Activated effector memory CD4-positive, alpha-beta T cell treated with anti-CD3 and anti-CD28 coated beads, Interleukin-2, amount 50 U/mL, for 16 hours (primary cell): ENCODE data around the gene SIRPB2.
"Not testable (repeated sequence)": the region's sequence is repeated elsewhere in the genome, so short reads cannot be mapped to it uniquely, and the experiment has no call there.

Experiments used
- DNase-seq: peaks from one replicate; pipeline ENCODE4 v3.0.0-alpha.2; 2020

Gene SIRPB2

DNA sequence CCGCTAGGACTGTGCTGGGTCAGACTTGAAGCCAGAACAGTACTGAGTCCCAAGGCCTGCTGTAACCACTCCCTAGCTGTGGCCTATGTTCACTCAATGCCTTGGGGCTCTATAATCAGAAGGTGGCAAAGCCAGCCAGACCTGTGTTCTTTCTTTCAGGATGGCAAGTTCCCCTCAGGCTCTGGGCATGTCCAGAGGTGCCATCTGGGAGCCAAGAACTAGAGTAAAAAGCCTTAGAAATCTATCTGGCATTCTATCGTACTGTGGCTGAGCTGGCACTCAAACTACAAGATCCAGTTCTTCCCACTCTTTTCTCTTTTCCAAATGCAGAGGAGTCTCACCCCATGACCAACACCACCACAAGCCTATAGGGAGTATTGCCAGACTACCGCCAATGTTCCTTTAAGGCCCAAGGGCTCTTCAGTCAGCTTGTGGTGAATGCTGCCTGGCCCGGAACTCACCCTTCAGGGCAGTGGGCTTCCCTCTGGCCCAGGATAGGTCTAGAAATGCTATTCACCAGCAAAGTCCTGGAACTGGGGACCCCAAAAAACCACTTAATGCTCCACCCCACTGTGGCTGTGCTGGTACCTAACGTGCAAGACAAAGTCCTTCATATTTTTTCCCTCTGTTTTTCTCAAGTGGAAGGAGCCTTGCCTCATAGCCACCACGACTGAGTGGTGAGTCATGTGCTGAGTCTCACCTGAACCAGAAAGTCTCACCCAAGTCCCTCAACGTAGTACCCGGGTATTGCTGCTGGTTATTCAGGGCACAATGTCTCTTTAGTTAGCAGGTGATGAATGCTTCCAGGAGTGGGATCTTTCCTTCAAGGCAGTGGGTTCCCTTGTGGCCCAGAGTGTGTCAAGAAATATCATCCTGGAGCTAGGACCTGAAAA lies 8.6 kb upstream of the SIRPB2 start:
- DNase-seq = no peak

DNA sequence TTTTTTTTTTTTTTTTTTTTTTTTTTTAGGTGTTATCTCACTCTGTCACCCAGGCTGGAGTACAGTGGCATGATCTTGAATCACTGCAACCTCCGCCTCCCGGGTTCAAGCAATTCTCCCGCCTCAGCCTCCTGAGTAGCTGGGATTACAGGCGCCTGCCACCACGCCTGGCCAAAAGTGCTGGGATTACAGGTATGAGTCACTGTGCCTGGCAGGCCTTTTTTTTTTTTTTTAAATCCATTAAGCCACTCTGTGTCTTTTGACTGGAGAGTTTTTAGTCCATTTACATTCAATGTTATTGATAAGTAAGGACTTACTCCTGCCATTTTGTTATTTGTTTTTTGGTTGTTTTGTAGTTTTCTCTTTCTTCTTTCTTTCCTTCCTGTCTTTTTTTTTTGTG lies 6.2 kb upstream of the SIRPB2 start:
- not testable (repeated sequence) for DNase-seq

GRCh38 chr20:1496930-1497329 lies 5.7 kb upstream of the SIRPB2 start:
- DNase-seq = no peak

- DNase-seq = no peak
Observed at GRCh38 chr20:1494436-1494835, 3.2 kb upstream of the SIRPB2 start.

GRCh38 chr20:1493536-1493935 lies 2.3 kb upstream of the SIRPB2 start:
- no peak for DNase-seq

GRCh38 chr20:1491860-1492642 lies 831 bp upstream of the SIRPB2 start:
- DNase-seq = no peak

GRCh38 chr20:1490643-1491195 lies 501 bp downstream of the SIRPB2 start:
- DNase-seq = no peak

DNA sequence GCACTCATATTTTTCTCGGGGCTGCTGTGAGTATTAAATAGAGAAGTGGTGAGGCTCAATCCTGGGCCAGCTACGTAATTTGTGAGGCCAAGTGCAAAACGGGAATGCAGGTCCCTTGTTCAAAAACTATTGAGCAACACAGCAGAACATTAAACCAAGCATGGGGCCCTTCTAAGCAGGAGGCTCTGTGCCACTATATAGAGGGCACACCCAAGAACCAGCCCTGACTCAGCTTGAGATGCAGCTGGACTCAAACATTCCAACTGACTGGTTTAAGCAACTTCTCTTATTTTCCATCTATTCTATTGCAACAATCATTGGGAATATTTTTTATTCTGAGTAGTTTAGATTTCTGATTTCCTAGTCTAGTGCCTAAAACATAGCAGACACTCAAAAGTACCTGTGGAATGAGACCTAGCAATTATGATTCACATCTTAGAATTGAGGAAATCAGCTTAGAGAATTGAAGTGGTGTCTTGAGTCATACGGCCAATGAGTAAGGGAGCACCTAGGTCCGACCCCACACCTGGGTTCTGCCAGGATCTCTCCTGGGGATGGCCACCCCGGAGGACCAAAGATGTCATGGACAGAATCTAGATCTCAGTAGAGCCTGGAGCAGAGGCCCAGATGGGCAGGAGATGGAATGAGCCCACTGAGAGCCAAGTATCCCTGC lies 1.3 kb downstream of the SIRPB2 start:
- DNase-seq = no peak

GRCh38 chr20:1489325-1489724 lies 1.9 kb downstream of the SIRPB2 start:
- no peak for DNase-seq

GRCh38 chr20:1486566-1486965 lies 4.7 kb downstream of the SIRPB2 start:
- no peak for DNase-seq

- DNase-seq = no peak
Observed at GRCh38 chr20:1484438-1485116, 6.6 kb downstream of the SIRPB2 start.

GRCh38 chr20:1479831-1480595 lies 11.2 kb downstream of the SIRPB2 start:
- no peak for DNase-seq

GRCh38 chr20:1478566-1478965 lies 12.7 kb downstream of the SIRPB2 start:
- no peak for DNase-seq

DNA sequence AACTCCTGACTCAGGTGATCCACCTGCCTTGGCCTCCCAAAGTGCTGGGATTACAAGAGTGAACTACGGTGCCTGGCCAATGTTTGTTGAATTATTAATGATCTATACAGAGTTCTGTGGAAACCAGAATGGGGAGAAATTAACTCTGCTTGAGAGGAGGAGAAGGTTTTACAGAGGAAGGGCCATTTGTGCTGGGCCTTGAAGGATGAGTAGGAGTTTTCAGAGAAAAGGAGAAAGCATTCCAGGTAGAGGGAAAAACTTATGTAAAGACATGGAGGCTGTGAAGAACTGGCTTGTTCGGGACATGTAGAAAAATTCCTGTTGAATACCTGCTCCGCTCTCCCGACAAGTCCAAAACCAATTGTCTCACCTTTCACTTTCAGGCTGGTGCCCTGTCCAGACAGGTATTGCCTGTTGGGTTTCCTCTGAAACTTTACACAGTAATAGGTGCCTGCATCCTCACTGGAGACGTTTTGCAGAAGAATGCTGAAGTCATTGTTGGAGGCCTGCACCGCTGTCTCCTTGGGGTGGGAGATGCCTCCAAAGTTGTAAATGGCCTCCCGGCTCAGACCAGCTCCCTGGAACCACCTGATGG lies 13.2 kb downstream of the SIRPB2 start:
- DNase-seq = no peak

GRCh38 chr20:1474817-1475603 lies 16.2 kb downstream of the SIRPB2 start:
- no peak for DNase-seq

- DNase-seq = no peak
Observed at GRCh38 chr20:1474325-1474724, 16.9 kb downstream of the SIRPB2 start.

GRCh38 chr20:1473246-1474220 lies 17.7 kb downstream of the SIRPB2 start:
- DNase-seq = no peak

GRCh38 chr20:1472556-1473245 lies 18.5 kb downstream of the SIRPB2 start:
- DNase-seq = no peak

DNA sequence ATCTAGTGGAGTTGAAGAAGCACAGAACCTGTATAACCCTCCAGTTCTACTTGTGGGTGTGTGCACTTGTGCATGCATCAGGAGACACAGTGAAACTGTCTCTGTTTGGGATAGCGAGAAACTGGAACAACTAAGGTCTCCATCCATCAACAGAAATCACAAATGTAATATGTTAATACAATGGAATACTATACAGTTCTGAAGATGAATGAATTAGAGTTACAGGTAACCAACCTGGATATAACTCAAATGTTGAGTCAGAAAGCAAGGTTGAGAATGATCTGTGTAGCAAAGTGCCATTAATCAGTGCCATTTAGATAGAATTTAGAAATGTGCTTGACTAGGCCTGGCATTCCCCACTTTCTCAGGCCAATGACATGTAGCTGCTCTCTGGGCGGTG lies 20.0 kb downstream of the SIRPB2 start:
- no peak for DNase-seq
